ENCODE measurements around the gene CPLX3. TPM values are rescaled to one million over a fixed set of nuclear protein-coding genes. Genes with fewer than 3 reads are reported as not detected.

The CPLX3 gene
- total and polyA plus RNA-seq, 2 of the 8 experiments (the other 6 are each of a cell fraction or from before 2014, with no cell fraction given), result 0.17 TPM; not detected in 1

- TF ChIP-seq EGR1 (IDR thresholded peaks at IDR 0.05; ENCODE audit: borderline replicate concordance, low read depth, low read length) (no peak), CHD2 (IDR thresholded peaks at IDR 0.05; ENCODE audit: low read length) (no peak)
Observed at GRCh38 chr15:74864296-74864695, 37.9 kb downstream of the CPLX3 start (continued).

Data from H1 (cell line).